Sigmoid colon (tissue), 7 donors: ENCODE data around the gene ZBTB47. TPM values are rescaled to one million over a fixed set of nuclear protein-coding genes. Genes with fewer than 3 reads are reported as not detected.

Source experiments
- DNase-seq: peaks from one replicate; pipeline ENCODE4 v3.0.0-alpha.2; 2019
- H3K27ac ChIP-seq, 4 donors: fragments of 200-600 bp; sonication (generic); one replicate each; pipeline ENCODE4 v1.5.1; 2016 to 2019; ENCODE audit warnings: mild to moderate bottlenecking in 1 of 4
- H3K27me3 ChIP-seq, 3 donors: fragments of 200-600 bp; sonication (generic); one replicate each; pipeline ENCODE4 v1.5.1; 2019; ENCODE audit warnings: mild to moderate bottlenecking in 1 of 3
- H3K36me3 ChIP-seq, 4 donors: fragments of 200-600 bp; sonication (generic); one replicate each; pipeline ENCODE4 v1.5.1; 2016 to 2019
- H3K4me1 ChIP-seq, 4 donors: fragments of 200-600 bp; sonication (generic); one replicate each; pipeline ENCODE4 v1.5.1; 2017 to 2019
- H3K4me3 ChIP-seq, 4 donors: fragments of 200-600 bp; sonication (generic); one replicate each; pipeline ENCODE4 v1.5.1; 2017 to 2019; ENCODE audit warnings: mild to moderate bottlenecking in 2 of 4, moderate library complexity in 1 of 4
- H3K9me3 ChIP-seq, 4 donors: fragments of 200-600 bp in 3 of 4; sonication (generic) in 3 of 4; one replicate each; pipeline versions ENCODE4 v1.5.1 to v1.6.1; 2013 to 2019
- EP300 ChIP-seq, 4 donors: sonication (generic); formaldehyde crosslinking; IDR thresholded peaks; one replicate each; pipeline ENCODE4 v1.6.1; 2017; ENCODE audit warnings: antibody characterized with exemption in 4 of 4
- POLR2A ChIP-seq, 2 donors: fragments of 450-650 bp; IDR thresholded peaks; one replicate each; pipeline ENCODE4 v1.6.1; 2016; ENCODE audit warnings: antibody characterized with exemption in 2 of 2, mild to moderate bottlenecking in 2 of 2, moderate library complexity in 2 of 2
- POLR2AphosphoS5 ChIP-seq, 4 donors: sonication (generic); formaldehyde crosslinking; IDR thresholded peaks; one replicate each; pipeline ENCODE4 v1.6.1; 2017; ENCODE audit warnings: antibody characterized with exemption in 4 of 4
- whole genome bisulfite sequencing, 2 donors: extraction: QIAGEN DNeasy Blood & Tissue Kit; methylation state at CpG; one replicate each; pipeline ENCODE4 v1.1.7; 2013; 5-methylcytosine and 5-hydroxymethylcytosine counted together
- intact Hi-C: fragments of 100-400 bp; cut with DNase I; formaldehyde crosslinking; loops from one replicate; pipeline ENCODE4 v1.15.1; 2023
- polyA plus RNA-seq, 3 donors: library from polyadenylated mRNA; stranded (reverse); fragments of 200-250 nt; gene quantifications; one replicate each; pipeline ENCODE4 v1.2.3, GENCODE V29; 2013
- total RNA-seq, 4 donors: library from RNA; depleted of rRNA; stranded (reverse); fragments of >200 nt; gene quantifications; one replicate each; pipeline ENCODE4 v1.1.0, GENCODE V29; 2016
- TF ChIP-seq, protein P1 (sequence below), 4 experiments: fragments of 450-650 bp in 3 of 4; fragments of 200-600 bp in 1 of 4; IDR thresholded peaks; one replicate each; pipeline ENCODE4 v1.5.1; 2016 to 2019; ENCODE audit warnings: antibody characterized with exemption in 4 of 4, mild to moderate bottlenecking in 3 of 4, moderate library complexity in 2 of 4
- donor health status: healthy with polysubstance abuse.
- donor health status: Bipolar disorder and iron deficiency.
- donor health status: healthy.

Gene ZBTB47
- total and polyA plus RNA-seq, 7 donors: 6.2 to 74.8 (median 34.9) TPM

DNA sequence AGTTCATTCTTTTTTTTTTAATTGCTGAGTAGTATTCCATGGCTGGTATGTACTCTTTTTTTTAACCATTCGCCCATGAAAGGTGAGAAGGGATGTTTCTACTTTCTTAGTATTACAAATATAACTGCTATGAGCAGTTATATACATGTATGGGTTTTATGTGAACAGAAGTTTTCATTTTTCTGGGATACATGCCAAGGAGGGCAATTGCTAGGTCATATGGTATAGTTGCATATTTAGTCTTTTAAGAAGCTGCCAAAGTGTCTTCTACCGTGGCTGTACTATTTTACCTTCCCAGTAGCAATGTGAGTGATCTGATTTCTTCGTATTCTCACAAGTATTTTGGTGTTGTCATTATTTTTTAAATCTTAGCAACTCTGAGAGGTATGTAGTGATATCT lies 20.6 kb downstream of the ZBTB47 start:
- no peak overlapping the region for H3K4me3 ChIP-seq
- no peaks in the 10 kb centered on the region for H3K4me1 ChIP-seq
- WGBS, 2 donors: 34 to 70% methylated on average over 3 of the region's 3 CpGs
- H3K9me3 ChIP-seq: no peaks in the 10 kb centered on the region
- H3K27me3 ChIP-seq: no peaks in the 10 kb centered on the region
- H3K27ac ChIP-seq: no peak overlapping the region
- no peak for DNase-seq
- intact Hi-C loops: no loop called here
- TF ChIP-seq POLR2AphosphoS5 (IDR thresholded peaks at IDR 0.05): no peak
- no peak for TF ChIP-seq POLR2A (IDR thresholded peaks at IDR 0.05)
- TF ChIP-seq, protein P1, sequence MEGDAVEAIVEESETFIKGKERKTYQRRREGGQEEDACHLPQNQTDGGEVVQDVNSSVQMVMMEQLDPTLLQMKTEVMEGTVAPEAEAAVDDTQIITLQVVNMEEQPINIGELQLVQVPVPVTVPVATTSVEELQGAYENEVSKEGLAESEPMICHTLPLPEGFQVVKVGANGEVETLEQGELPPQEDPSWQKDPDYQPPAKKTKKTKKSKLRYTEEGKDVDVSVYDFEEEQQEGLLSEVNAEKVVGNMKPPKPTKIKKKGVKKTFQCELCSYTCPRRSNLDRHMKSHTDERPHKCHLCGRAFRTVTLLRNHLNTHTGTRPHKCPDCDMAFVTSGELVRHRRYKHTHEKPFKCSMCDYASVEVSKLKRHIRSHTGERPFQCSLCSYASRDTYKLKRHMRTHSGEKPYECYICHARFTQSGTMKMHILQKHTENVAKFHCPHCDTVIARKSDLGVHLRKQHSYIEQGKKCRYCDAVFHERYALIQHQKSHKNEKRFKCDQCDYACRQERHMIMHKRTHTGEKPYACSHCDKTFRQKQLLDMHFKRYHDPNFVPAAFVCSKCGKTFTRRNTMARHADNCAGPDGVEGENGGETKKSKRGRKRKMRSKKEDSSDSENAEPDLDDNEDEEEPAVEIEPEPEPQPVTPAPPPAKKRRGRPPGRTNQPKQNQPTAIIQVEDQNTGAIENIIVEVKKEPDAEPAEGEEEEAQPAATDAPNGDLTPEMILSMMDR (IDR thresholded peaks at IDR 0.05): no peak
- no peak for TF ChIP-seq EP300 (IDR thresholded peaks at IDR 0.05)
- no peaks in the 10 kb centered on the region for H3K36me3 ChIP-seq

GRCh38 chr3:42675909-42676308 lies 22.4 kb downstream of the ZBTB47 start:
- intact Hi-C loops: no loop called here
- Histone ChIP-seq H3K9me3 (no peaks in the 10 kb centered on the region), H3K27ac (no peak overlapping the region), H3K27me3 (no peaks in the 10 kb centered on the region), H3K4me3 (no peak overlapping the region), H3K4me1 (no peaks in the 10 kb centered on the region), H3K36me3 (no peaks in the 10 kb centered on the region)
- WGBS, 2 donors: 87 to 88% methylated on average over 2 of the region's 2 CpGs
- no peak for DNase-seq
- TF ChIP-seq POLR2AphosphoS5 (IDR thresholded peaks at IDR 0.05) (no peak), EP300 (IDR thresholded peaks at IDR 0.05) (no peak), POLR2A (IDR thresholded peaks at IDR 0.05) (no peak)
- TF ChIP-seq, protein P1 (IDR thresholded peaks at IDR 0.05): no peak

DNA sequence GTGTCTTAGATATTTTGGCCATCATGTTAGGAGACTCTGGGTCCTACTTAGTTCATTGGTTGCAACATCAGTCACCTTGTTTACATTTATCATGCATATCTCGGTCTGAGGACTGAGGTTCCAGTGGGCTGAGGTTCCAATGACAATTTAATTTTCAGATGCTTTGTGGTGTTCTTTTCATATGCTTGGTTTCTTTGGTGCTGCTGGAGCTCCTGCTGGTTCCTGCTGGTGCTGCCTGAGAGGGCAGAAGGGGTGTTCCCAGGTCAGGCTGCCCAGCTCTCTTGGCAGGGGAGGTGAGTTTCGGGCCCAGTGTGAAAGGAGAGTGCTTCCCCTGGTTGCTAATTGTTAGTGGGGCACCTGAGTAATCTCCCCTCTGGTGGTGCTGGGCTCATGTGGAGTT lies 24.9 kb downstream of the ZBTB47 start:
- Histone ChIP-seq H3K27me3 (no peaks in the 10 kb centered on the region), H3K4me1 (peaks cover 0 to 5% (median 2%) of the 10 kb centered on the region in 4 donors), H3K36me3 (no peaks in the 10 kb centered on the region), H3K27ac (no peak overlapping the region), H3K4me3 (no peak overlapping the region), H3K9me3 (no peaks in the 10 kb centered on the region)
- 84% methylated on average over 2 of the region's 2 CpGs for WGBS, 2 donors
- TF ChIP-seq POLR2A (IDR thresholded peaks at IDR 0.05) (no peak), EP300 (IDR thresholded peaks at IDR 0.05) (no peak), POLR2AphosphoS5 (IDR thresholded peaks at IDR 0.05) (no peak)
- TF ChIP-seq, protein P1 (IDR thresholded peaks at IDR 0.05): no peak
- intact Hi-C loops: no loop called here
- peak; percentile 25 for DNase-seq

- intact Hi-C loops: no loop called here
- DNase-seq: peak; percentile 9
- H3K27ac ChIP-seq: no peak overlapping the region
- no peak overlapping the region for H3K4me3 ChIP-seq
- no peaks in the 10 kb centered on the region for H3K36me3 ChIP-seq
- peaks cover 0 to 23% (median 18%) of the 10 kb centered on the region in 4 donors for H3K4me1 ChIP-seq
- H3K9me3 ChIP-seq: no peaks in the 10 kb centered on the region
- no peak for TF ChIP-seq EP300 (IDR thresholded peaks at IDR 0.05)
- TF ChIP-seq POLR2A (IDR thresholded peaks at IDR 0.05): no peak
- TF ChIP-seq, protein P1 (IDR thresholded peaks at IDR 0.05): no peak
- TF ChIP-seq POLR2AphosphoS5 (IDR thresholded peaks at IDR 0.05): no peak
- WGBS, 2 donors: 89 to 94% methylated on average over 1 of the region's 1 CpG
- no peaks in the 10 kb centered on the region for H3K27me3 ChIP-seq
These were observed 26.8 kb downstream of the ZBTB47 start for GRCh38 chr3:42680271-42680670.

GRCh38 chr3:42680806-42681205 lies 27.3 kb downstream of the ZBTB47 start:
- H3K4me3 ChIP-seq: no peak overlapping the region
- no peak overlapping the region for H3K27ac ChIP-seq
- peak; percentile 25 for DNase-seq
- peaks cover 0 to under 1% (median 0%) of the 10 kb centered on the region in 3 donors for H3K27me3 ChIP-seq
- H3K36me3 ChIP-seq: no peaks in the 10 kb centered on the region
- peaks cover 0 to 28% (median 23%) of the 10 kb centered on the region in 4 donors for H3K4me1 ChIP-seq
- no peak for TF ChIP-seq EP300 (IDR thresholded peaks at IDR 0.05)
- TF ChIP-seq POLR2AphosphoS5 (IDR thresholded peaks at IDR 0.05): no peak
- no peak for TF ChIP-seq POLR2A (IDR thresholded peaks at IDR 0.05)
- TF ChIP-seq, protein P1 (IDR thresholded peaks at IDR 0.05): no peak
- no peaks in the 10 kb centered on the region for H3K9me3 ChIP-seq
- WGBS, 2 donors: 83 to 89% methylated on average over 4 of the region's 4 CpGs
- intact Hi-C loops: no loop called here
